Panc1 (cell line): ENCODE results near the gene MYO16. TPM values are rescaled to one million over a fixed set of nuclear protein-coding genes. Genes with fewer than 3 reads are reported as not detected.

Source experiments
- ATAC-seq: fragments of 200-7000 bp; cut with Tn5 transposase; 2 replicates; pipeline ENCODE4 v1.9.1; 2020; ENCODE audit warnings: mild to moderate bottlenecking, moderate library complexity
- BruUV-seq: library from RNA; stranded (reverse); fragments of 400-500 nt; replicated peaks from 2 replicates; lab custom pipeline; 2021; lab: Mats Ljungman, UMichigan
- CTCF ChIA-PET: fragments of 300-600 bp; sonication (Branson Sonifier 250); formaldehyde crosslinking; loops from one replicate; lab custom pipeline; 2022; ENCODE audit warnings: antibody characterized with exemption; lab: Charles Lee
- POLR2A ChIA-PET: fragments of 300-600 bp; sonication (Branson Sonifier 250); formaldehyde crosslinking; loops from one replicate; lab custom pipeline; 2022; ENCODE audit warnings: antibody characterized with exemption; lab: Charles Lee
- DNase-seq: peaks from one replicate; pipeline ENCODE4 v3.0.0-alpha.2; 2010; ENCODE audit warnings: low read depth, low spot score
- H3K27ac ChIP-seq: 2 replicates; pipeline ENCODE4 v1.5.1; 2011; ENCODE audit warnings: mild to moderate bottlenecking, low read length, inconsistent platforms
- H3K27me3 ChIP-seq: fragments of 200-500 bp; sonication (Bioruptor generic); 2 replicates; pipeline ENCODE4 v1.6.0; 2014; ENCODE audit warnings: low read length, inconsistent platforms; ENCODE audit not compliant: control insufficient read depth, insufficient read depth
- H3K36me3 ChIP-seq: fragments of 200-500 bp; sonication (Bioruptor generic); 2 replicates; pipeline ENCODE4 v1.5.1; 2014; ENCODE audit warnings: inconsistent platforms, mild to moderate bottlenecking, low read length, moderate library complexity; ENCODE audit not compliant: control insufficient read depth, insufficient read depth
- H3K4me1 ChIP-seq: 2 replicates; pipeline ENCODE4 v1.5.1; 2011; ENCODE audit warnings: inconsistent platforms, mild to moderate bottlenecking, low read length, moderate library complexity; ENCODE audit not compliant: control insufficient read depth, insufficient read depth
- H3K4me3 ChIP-seq, 2 experiments: 2 replicates each; pipeline ENCODE4 v1.5.1; 2011 to 2012; ENCODE audit warnings: low read depth in 2 of 2, low read length in 2 of 2, mild to moderate bottlenecking in 2 of 2, inconsistent platforms in 1 of 2, moderate library complexity in 1 of 2
- H3K9me3 ChIP-seq: fragments of 200-500 bp; sonication (Bioruptor generic); 2 replicates; pipeline ENCODE4 v1.5.1; 2014; ENCODE audit warnings: low read depth, mild to moderate bottlenecking, inconsistent platforms, low read length, moderate library complexity; ENCODE audit not compliant: control insufficient read depth, insufficient read depth
- POLR2AphosphoS5 ChIP-seq: IDR thresholded peaks from 2 replicates; pipeline ENCODE4 v1.6.1; 2012; ENCODE audit warnings: mild to moderate bottlenecking, low read depth, low read length, moderate library complexity
- SIN3A ChIP-seq: IDR thresholded peaks from 2 replicates; pipeline ENCODE4 v1.6.1; 2012; ENCODE audit warnings: low read depth, mild to moderate bottlenecking, low read length, moderate library complexity, borderline replicate concordance; ENCODE audit not compliant: insufficient read depth
- TCF7L2 ChIP-seq: IDR thresholded peaks from 2 replicates; pipeline ENCODE4 v1.6.1; 2011; ENCODE audit warnings: mild to moderate bottlenecking, low read depth, low read length, inconsistent platforms
- in situ Hi-C: cut with HindIII; loops from 2 replicates; pipeline ENCODE4 v1.10.0; 2016; ENCODE audit warnings: low sequenced_read_pairs, low pct_unique_long_range_greater_than_20kb
- intact Hi-C: fragments of 100-400 bp; cut with micrococcal nuclease; formaldehyde crosslinking; loops from one replicate; pipeline ENCODE4 v1.10.0; 2022; ENCODE audit not compliant: unreplicated experiment
- total RNA-seq: library from RNA; stranded (reverse); gene quantifications from one replicate; pipeline ENCODE4 v1.2.1, GENCODE V29; 2021; ENCODE audit not compliant: unreplicated experiment
- TF ChIP-seq, protein P1 (sequence below), 2 experiments: IDR thresholded peaks; 2 replicates each; pipeline ENCODE4 v1.6.1; 2011 to 2012; ENCODE audit warnings: low read depth in 2 of 2, control low read depth in 1 of 2, low read length in 1 of 2, mild to moderate bottlenecking in 1 of 2, moderate library complexity in 1 of 2; ENCODE audit not compliant: insufficient read depth in 1 of 2
- TF ChIP-seq, protein P2 (sequence below): fragments of 450-650 bp; IDR thresholded peaks from 2 replicates; pipeline ENCODE4 v1.5.1; 2017; ENCODE audit warnings: mild to moderate bottlenecking

MYO16 gene
- total RNA-seq, 1 experiment from 2014 or later: 0.08 TPM

DNA sequence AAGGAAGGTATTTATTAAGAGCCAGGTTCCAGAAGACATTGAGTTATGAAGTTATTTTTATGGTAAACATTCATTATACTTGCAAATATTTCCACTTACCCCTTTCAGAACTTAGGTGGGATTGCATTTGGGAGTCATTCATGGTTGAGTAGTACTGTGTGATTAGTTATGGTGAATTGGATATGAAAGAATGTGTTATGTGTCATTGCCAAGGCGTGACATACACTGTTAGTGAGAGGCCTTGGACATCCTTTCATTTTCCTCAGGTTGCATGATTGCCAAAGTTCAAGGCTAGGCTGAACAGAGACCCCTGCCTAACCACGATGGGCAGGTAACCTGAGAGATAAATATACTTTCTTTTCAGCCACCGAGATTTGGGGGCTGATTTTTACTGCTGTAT, 40.9 kb upstream of the MYO16 start:
- Histone ChIP-seq H3K4me1 (no peaks in the 10 kb centered on the region), H3K9me3 (no peaks in the 10 kb centered on the region), H3K4me3 (no peak overlapping the region), H3K36me3 (no peaks in the 10 kb centered on the region), H3K27ac (no peak overlapping the region), H3K27me3 (no peaks in the 10 kb centered on the region)
- DNase-seq: no peak
- TF ChIP-seq POLR2AphosphoS5 (no peak), TCF7L2 (no peak), SIN3A (no peak)
- TF ChIP-seq, protein P1, sequence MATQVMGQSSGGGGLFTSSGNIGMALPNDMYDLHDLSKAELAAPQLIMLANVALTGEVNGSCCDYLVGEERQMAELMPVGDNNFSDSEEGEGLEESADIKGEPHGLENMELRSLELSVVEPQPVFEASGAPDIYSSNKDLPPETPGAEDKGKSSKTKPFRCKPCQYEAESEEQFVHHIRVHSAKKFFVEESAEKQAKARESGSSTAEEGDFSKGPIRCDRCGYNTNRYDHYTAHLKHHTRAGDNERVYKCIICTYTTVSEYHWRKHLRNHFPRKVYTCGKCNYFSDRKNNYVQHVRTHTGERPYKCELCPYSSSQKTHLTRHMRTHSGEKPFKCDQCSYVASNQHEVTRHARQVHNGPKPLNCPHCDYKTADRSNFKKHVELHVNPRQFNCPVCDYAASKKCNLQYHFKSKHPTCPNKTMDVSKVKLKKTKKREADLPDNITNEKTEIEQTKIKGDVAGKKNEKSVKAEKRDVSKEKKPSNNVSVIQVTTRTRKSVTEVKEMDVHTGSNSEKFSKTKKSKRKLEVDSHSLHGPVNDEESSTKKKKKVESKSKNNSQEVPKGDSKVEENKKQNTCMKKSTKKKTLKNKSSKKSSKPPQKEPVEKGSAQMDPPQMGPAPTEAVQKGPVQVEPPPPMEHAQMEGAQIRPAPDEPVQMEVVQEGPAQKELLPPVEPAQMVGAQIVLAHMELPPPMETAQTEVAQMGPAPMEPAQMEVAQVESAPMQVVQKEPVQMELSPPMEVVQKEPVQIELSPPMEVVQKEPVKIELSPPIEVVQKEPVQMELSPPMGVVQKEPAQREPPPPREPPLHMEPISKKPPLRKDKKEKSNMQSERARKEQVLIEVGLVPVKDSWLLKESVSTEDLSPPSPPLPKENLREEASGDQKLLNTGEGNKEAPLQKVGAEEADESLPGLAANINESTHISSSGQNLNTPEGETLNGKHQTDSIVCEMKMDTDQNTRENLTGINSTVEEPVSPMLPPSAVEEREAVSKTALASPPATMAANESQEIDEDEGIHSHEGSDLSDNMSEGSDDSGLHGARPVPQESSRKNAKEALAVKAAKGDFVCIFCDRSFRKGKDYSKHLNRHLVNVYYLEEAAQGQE (IDR thresholded peaks at IDR 0.05; ENCODE audit: insufficient read depth in 1 of 2, low read depth in 2 of 2, low read length in 1 of 2): no peak
- TF ChIP-seq, protein P2, sequence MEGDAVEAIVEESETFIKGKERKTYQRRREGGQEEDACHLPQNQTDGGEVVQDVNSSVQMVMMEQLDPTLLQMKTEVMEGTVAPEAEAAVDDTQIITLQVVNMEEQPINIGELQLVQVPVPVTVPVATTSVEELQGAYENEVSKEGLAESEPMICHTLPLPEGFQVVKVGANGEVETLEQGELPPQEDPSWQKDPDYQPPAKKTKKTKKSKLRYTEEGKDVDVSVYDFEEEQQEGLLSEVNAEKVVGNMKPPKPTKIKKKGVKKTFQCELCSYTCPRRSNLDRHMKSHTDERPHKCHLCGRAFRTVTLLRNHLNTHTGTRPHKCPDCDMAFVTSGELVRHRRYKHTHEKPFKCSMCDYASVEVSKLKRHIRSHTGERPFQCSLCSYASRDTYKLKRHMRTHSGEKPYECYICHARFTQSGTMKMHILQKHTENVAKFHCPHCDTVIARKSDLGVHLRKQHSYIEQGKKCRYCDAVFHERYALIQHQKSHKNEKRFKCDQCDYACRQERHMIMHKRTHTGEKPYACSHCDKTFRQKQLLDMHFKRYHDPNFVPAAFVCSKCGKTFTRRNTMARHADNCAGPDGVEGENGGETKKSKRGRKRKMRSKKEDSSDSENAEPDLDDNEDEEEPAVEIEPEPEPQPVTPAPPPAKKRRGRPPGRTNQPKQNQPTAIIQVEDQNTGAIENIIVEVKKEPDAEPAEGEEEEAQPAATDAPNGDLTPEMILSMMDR: no peak
- no TSS peak for BruUV-seq
- POLR2A ChIA-PET: no interaction called here
- CTCF ChIA-PET: no interaction called here
- intact Hi-C loops (no loop called here), in situ Hi-C loops (no loop called here)
- ATAC-seq: no peak

GRCh38 chr13:108594153-108594552, 35.3 kb upstream of the MYO16 start:
- DNase-seq (no peak), ATAC-seq (no peak)
- no peaks in the 10 kb centered on the region for H3K27me3 ChIP-seq
- ChIA-PET CTCF (no interaction called here), POLR2A (no interaction called here)
- TF ChIP-seq, protein P1 (IDR thresholded peaks at IDR 0.05; ENCODE audit: insufficient read depth in 1 of 2, low read depth in 2 of 2, low read length in 1 of 2): no peak
- no peak for TF ChIP-seq POLR2AphosphoS5
- TF ChIP-seq, protein P2: no peak
- TF ChIP-seq TCF7L2: no peak
- H3K27ac ChIP-seq: no peak overlapping the region
- no peaks in the 10 kb centered on the region for H3K9me3 ChIP-seq
- H3K36me3 ChIP-seq: no peaks in the 10 kb centered on the region
- intact Hi-C loops (no loop called here), in situ Hi-C loops (no loop called here)
- H3K4me1 ChIP-seq: no peaks in the 10 kb centered on the region
- H3K4me3 ChIP-seq: no peak overlapping the region
- no TSS peak for BruUV-seq
